HG02885 (cell line): ENCODE data around the gene UBE2D2.

Experiments used
- ATAC-seq: cut with Tn5 transposase; IDR thresholded peaks from one replicate; pipeline ENCODE4 v1.9.1; 2021; ENCODE audit warnings: mild to moderate bottlenecking; ENCODE audit not compliant: unreplicated experiment, poor library complexity

Gene UBE2D2

DNA sequence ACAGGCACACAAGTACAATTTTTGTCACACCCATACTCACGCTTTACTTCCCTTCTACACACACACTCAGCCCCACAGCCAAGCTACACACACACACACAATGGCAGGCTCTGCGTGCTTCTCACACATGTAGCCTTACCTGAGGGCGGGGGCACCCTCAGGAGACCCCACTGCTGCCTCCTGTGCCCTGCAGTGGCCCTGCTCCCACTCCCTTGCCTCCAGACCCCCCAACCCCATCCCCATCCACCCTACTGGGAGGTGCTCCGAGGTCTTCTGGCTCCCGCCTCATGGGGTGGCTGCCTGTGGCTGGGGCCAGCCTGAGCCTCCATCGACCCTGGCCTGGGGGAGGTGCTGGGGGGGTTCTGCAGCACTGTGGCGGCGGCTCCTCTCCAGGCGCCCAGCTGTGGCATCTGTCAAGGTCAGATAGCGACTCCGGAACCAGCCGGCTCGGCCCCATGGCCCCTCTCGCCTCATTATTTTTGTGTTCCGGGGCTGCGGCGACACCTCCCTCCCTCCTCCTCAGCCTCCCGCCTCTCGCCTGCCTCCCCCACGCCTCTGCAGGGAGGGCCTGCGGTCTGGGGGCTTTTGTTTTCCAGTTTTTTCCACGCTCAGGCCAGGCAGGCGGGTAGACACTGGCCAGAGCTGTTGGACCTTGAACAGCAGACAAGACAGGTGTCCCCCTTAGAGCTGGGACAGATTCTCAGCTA is 108.7 kb downstream of the UBE2D2 start:
- ATAC-seq = peak; percentile 34

DNA sequence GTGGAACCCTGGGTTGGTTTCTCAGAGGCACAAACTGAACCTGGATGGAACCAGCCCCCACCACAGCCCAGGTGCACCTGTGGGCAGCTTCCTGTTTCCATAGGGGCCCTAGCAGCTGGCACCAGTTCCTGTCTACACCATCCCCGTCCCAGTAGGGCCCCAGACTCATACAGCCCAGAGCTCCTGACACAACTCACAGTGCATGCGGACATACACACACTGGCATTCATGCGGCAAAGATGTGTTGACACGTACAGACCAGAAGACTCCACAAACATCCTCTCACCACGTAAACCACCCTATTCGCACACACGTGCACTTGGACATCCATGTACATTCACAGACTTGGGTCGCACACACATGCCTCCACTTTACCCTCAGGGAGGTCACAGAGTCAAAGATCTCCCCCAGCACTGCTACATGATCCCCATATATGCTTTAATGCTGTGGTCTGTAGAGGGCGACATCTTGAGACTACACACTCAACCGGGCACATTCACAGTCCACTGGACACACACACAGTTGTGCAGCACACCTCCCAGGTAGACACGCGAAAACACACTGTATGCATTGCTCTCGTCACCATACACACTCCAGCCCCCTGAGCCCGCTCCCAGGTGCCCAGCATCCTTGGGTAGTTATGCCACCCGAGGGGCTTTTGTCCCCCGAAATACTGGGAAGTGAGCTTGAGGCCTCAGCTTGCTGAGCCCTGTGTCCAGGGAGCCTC is 109.4 kb downstream of the UBE2D2 start:
- ATAC-seq = peak; percentile 43

DNA sequence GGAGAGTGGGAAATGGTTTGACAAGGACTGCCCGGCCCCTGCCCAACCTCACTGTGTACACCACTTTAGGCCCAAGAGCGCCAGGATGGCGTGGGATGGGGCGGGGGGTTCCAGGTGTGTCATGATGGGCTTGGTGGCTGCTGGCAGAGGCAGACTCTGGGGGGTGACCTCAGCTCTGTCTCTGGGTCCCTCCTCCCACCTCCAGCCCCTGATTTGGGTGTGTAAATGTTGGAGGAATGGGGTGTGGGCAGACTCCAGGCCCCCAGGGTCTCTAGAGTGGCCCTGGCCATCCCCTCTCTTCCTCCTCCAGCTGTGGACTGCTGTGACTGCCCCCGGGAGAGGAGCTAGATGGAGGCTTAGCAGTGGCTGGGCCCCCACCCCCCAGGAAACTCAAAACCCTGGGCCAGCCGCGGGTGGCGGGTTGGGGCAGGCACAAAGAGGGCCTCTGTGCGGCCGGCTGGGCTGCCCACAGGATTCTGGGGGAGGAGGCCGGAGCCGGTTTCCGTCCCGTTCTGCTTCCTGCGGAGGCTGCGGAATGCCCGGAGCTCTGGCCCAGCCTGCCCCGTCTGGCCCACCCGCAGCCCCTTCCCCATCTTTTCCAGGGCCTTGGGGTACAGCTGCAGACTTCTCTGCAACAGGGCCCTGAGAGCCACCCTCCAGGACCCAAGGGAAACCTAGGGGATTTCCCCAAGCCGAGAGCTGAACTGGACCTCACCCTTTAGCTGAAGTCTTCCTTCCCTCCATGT is 110.1 kb downstream of the UBE2D2 start:
- no peak for ATAC-seq

DNA sequence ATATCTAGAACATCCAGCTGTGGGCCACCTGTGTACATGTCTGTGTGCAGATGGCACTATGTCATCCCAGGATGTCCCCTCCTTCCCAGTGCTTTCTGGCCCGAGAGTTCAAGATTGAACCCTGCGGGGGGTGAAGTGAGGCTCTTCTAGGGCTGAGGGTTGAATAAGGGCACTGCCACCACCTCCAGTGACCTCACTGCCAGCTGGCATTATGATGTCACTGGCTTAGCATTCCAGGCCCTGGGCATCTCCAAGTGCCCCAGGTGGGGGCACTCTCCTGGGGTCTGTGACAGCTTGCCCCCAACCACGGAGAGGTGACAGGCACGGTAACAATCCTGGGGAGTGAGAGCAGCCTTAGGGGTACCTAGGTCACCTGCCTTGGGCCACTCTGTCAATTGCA is 114.1 kb downstream of the UBE2D2 start:
- no peak for ATAC-seq

DNA sequence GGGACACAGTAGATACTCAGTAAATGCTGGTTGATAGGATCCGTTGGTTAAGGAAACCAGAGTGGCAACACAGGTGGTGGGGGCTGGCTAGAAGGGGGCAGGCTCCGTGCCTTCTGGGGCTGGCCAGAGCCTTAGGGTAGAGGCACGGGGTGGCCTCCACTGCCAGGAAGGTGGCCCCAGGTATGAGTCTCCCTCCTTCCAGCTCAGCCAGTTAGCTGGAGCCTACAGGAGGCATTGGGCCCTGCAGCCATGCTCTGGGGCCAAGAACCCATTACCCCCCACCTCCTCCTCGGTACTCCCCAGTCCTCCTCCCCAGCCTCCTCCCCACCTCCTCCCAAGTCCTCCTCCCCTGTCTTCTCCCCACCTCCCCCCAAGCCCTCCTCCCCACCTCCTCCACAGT is 114.7 kb downstream of the UBE2D2 start:
- ATAC-seq = no peak

DNA sequence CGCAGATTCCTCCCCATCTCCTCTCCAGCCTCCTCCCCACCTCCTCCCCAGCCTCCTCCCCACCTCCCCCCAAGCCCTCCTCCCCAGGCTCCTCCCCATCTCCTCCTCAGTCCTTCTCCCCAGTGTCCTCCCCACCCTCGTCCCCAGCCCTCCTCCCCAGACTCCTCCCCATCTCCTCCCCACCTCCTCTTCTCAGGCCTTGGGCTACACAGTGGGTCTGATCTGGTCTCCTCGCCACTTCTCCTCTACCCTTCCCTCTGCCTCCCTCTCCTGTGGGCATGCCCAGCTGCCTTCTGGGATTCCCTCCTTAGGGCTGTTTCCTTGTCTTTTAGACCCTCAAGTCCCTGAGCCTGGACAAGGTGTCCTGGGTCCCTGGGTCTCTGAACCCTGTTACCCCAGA is 115.3 kb downstream of the UBE2D2 start:
- ATAC-seq = no peak

DNA sequence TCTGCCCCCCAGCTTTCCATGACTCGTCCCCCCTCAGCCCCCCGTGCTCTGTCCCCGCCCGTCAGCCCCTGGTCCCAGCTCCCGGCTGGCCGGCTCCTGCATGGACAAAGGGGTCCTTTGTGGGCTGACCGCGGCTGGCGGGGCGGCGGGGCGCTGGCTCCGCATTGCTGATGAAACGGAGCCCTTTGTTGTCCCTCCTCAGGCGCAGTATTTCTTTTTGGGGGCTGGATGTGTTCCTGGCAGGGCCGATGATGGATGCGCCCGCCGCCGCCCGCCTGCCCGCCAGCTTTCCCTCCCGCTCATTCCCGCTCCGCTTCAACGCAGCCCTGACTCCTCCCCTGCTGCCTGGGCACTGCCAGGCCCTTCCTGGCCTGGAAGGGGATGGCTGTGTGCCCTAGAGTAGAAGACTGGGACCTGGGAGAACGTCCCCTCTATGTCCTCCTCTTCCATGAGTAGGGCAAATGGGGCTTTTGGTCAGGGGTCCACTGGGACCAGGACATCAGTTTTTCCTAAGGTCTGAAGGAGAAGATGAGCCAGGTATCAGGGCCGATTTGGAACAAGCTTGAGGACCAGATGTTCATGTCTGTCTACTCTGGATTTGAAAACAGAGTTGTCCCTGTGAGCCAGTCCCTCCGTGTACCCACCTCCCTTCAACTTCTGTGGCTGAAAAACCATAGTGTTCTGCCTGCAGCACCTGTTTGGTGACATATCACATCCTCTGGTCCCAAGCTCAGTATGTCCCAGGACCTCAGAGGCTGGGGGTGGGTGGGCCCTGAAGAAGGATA is 116.0 kb downstream of the UBE2D2 start:
- no peak for ATAC-seq
